Measurements from ENCODE around the gene DCP1A.

DCP1A gene

DNA sequence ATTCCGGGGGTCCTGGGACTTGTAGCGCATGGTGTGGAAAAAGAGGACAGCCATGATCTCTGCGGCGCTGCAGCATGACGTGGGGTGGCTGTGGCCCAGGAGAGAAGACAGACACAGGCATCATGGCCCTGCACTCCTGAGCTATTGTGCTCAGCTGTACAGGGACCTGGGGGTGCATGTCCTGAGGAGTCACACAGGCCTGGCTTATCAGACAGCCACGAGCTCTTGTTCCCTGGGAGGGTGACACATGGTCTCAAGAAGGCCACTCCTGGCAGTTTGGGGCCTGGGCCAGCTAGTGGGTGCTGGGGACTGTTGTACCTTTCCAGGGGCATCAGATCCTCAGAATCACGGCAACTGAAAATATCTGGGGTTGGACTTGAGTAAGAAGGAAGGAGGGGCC is 105.2 kb downstream of the DCP1A start:
- H3K4me3 ChIP-seq (replicated peaks in 1 of 2; ENCODE audit: low read depth in 2 of 2, low read length in 2 of 2) = no peak overlapping the region
- DNase-seq (ENCODE audit: low read depth in 2 of 2) = no peak
- TF ChIP-seq, protein P1, sequence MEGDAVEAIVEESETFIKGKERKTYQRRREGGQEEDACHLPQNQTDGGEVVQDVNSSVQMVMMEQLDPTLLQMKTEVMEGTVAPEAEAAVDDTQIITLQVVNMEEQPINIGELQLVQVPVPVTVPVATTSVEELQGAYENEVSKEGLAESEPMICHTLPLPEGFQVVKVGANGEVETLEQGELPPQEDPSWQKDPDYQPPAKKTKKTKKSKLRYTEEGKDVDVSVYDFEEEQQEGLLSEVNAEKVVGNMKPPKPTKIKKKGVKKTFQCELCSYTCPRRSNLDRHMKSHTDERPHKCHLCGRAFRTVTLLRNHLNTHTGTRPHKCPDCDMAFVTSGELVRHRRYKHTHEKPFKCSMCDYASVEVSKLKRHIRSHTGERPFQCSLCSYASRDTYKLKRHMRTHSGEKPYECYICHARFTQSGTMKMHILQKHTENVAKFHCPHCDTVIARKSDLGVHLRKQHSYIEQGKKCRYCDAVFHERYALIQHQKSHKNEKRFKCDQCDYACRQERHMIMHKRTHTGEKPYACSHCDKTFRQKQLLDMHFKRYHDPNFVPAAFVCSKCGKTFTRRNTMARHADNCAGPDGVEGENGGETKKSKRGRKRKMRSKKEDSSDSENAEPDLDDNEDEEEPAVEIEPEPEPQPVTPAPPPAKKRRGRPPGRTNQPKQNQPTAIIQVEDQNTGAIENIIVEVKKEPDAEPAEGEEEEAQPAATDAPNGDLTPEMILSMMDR (IDR thresholded peaks at IDR 0.05; ENCODE audit: low read depth, low read length) = no peak

DNA sequence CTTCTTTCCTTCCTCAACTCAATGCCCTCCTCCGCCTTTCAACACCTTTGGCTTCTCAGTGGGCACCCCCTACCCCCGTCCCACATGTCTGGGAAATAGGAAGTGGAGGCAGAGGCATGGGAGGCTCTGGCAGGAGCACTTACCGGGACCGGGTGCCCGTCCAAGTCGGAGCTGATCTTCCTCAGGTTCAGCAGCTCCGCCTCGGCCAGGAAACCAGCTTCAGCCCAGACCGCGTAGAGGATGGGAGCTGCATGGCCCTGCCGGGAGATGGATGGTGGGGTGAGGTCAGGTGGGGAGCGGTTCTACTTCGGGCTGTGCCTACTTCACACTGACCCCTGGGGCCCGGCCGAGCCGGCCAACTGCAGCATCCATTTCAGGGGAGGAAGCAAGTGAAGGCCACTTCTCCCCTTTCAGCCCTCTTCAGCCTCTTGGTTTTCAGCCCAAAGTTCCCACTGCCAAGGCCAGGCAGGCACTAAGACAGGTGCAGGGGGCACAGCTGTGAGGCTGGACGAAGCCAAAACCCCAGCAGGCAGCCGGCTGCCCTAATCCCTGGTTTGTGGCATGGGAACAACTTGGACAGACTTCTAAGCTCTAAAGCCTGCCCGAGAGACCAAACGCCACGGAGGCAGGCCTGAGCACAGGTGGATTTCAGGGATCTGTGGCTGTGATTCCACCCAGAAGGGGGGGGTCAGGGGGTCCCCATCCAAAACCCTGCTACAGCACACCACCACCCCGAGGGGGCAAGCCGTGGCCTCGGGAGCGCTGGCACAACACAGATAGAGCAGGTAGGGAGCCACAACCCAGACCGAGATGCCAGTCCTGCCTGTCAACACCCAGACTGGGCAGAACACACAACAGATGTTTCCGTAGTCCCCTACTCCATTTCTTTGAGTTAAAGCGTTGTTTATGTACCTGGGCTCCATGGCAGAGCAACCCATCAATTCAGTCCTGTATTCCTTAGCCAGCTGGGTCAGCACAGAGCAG is 106.1 kb downstream of the DCP1A start:
- TF ChIP-seq, protein P1 (IDR thresholded peaks at IDR 0.05; ENCODE audit: low read depth, low read length) = no peak
- no peak overlapping the region for H3K4me3 ChIP-seq (replicated peaks in 1 of 2; ENCODE audit: low read depth in 2 of 2, low read length in 2 of 2)
- DNase-seq (ENCODE audit: low read depth in 2 of 2) = no peak

DNA sequence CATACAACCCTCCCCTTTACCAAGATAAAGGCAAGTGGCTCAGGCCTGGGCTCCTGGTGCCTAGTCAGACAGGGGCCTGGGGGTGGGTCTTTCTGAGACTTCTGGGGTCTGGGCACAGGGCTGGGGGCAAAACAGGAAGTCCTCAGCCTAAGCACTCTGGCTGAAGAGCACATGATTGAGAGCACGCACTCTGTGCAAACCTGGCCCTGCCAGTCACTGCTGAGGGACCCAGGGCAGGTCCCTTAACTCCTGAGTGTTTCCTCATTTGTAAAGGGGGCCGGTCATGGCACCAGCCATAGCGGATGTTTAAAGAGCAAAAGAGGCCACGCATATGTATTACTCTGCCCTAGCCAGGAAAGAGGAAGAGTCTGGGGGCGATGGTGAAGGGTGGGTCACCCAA is 107.5 kb downstream of the DCP1A start:
- no peak overlapping the region for H3K4me3 ChIP-seq (replicated peaks in 1 of 2; ENCODE audit: low read depth in 2 of 2, low read length in 2 of 2)
- no peak for DNase-seq (ENCODE audit: low read depth in 2 of 2)

DNA sequence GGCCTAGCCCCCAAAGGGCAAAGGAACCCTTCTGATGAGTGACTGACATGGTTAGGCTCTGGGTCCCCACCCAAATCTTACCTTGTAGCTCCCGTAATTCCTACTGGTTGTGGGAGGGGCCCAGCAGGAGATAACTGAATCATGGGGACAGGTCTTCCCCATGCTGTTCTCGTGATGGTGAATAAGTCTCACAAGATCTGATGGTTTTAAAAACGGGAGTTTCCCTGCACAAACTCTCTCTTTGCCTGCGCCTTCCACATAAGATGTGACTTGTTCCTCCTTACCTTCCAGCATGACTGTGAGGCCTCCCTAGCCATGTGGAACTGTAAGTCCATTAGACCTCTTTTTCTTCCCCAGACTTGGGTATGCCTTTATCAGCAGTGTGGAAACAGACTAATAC is 108.5 kb downstream of the DCP1A start:
- DNase-seq (ENCODE audit: low read depth in 2 of 2) = no peak
- TF ChIP-seq, protein P1 (IDR thresholded peaks at IDR 0.05; ENCODE audit: low read depth, low read length) = no peak
- no peak overlapping the region for H3K4me3 ChIP-seq (replicated peaks in 1 of 2; ENCODE audit: low read depth in 2 of 2, low read length in 2 of 2)

More for the DNA sequence above, 107.5 kb downstream of the DCP1A start:
- TF ChIP-seq, protein P1 (IDR thresholded peaks at IDR 0.05; ENCODE audit: low read depth, low read length) = no peak

DNA sequence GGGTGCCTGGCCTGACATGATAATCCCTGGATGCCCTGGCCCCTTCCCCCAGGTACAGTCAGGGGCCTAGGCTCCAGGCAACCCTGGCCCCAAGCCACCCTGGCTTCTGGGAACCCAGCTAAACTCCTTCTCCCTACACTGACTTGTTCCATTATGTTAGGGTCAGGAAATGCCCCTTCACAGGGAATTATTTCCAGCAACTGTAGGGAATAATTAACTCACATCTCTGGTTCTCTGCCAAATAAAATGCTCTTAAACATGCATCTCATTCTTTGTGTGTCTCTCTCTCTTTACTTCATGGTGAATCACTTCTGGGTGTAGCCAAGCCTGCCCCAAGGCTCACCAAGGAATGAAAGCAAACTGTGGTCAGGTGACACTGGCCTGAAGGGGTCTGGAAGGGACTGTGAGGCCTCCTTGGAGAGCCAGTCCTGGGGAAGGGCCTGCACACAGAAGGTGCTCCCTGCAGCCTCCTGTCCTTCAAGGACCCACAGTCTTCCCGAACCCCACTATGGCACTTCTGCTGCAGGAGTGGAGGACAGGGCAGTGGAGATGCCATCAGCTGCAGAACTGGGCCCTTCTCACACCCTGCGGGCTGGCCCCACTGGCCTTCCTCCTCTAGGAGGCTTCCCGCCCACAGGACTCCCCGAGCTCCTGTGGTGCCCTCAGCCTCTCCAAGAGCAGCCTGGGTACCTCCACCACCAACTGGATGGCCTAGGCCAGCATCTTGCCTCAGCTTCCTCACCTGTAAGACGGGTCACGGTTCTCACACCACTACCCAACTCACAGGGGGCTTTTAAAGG is 109.1 kb downstream of the DCP1A start:
- no peak overlapping the region for H3K4me3 ChIP-seq (replicated peaks in 1 of 2; ENCODE audit: low read depth in 2 of 2, low read length in 2 of 2)
- peak; percentile 92 to 96 for DNase-seq (ENCODE audit: low read depth in 2 of 2)
- TF ChIP-seq, protein P1 (IDR thresholded peaks at IDR 0.05; ENCODE audit: low read depth, low read length) = no peak

DNA sequence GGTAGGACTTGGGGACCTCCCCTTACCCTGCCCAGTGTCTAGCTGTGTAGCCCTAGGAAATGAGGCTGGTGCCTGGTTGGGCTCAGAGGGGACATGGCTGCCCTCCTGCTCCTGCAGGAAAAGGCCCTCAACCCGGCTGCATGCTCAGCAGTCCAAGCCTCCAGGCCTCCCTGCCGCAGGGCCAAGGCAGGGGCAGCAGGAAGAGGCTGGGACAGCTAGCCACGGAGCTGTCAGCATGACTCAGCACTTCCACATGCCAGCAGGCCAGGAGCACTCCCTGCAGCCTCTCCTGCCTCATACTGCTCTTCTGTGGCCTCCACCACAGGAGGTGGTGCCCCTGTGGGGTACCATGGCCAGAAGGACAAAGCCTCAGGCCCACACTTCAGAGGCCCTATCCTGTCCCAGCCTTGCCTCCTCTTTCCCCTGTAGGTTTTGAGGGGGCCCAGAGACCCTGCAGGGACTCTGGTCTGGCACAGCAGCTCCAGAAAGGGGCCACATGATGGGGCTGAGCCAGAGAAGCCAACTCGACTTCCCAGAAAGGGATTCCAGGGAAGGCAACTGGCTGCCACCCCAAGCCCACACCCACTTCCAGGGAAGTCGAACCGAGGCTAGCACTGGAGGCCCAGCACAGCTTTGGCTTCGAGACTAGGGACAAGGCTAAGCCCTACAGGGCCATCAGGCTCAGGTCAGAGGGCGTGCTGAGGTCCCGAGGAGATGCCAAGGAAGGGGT is 111.1 kb downstream of the DCP1A start:
- TF ChIP-seq, protein P1 (IDR thresholded peaks at IDR 0.05; ENCODE audit: low read depth, low read length) = no peak
- H3K4me3 ChIP-seq (replicated peaks in 1 of 2; ENCODE audit: low read depth in 2 of 2, low read length in 2 of 2) = no peak overlapping the region
- peak; percentile 90 to 92 for DNase-seq (ENCODE audit: low read depth in 2 of 2)
